Caki2 (cell line): ENCODE data around the gene BOD1L2. TPM values are rescaled to one million over a fixed set of nuclear protein-coding genes. Genes with fewer than 3 reads are reported as not detected.

ENCODE experiments used
- total RNA-seq: library from RNA; depleted of rRNA; stranded (reverse); fragments of >200 nt; shearing (Covaris generic); gene quantifications from 2 replicates; pipeline ENCODE4 v1.2.3, GENCODE V29; 2014; ENCODE audit warnings: low replicate concordance; rRNA removed

BOD1L2 gene
- total RNA-seq, 1 experiment from 2014 or later: not detected

Other genes with a start within 250 kb of the BOD1L2 start
- gene ST8SIA3, start 205.5 kb downstream of the BOD1L2 start, total RNA-seq: not detected in 2 replicates